ENCODE measurements around the gene LYSMD2.

DNA sequence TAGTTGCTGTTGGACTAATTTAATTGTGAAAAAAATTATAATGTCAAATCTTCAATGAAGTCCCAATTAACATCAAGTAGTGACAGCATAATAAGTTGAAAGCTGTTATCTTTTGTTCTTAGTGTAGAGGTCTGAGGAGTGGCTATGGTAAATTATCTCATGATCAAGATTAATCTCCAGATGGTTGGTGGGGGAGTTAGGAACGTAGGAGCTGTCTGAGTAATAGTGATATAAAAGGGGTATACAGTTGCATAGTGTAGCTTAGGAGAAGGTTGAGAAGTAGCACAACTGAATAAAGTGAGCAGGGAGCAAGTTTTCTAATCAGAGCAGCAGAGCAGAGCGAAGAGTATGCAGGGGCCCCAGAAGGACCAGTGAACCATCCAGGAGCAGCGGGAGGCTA lies 33.4 kb upstream of the LYSMD2 start:
- TF ChIP-seq, protein P1, sequence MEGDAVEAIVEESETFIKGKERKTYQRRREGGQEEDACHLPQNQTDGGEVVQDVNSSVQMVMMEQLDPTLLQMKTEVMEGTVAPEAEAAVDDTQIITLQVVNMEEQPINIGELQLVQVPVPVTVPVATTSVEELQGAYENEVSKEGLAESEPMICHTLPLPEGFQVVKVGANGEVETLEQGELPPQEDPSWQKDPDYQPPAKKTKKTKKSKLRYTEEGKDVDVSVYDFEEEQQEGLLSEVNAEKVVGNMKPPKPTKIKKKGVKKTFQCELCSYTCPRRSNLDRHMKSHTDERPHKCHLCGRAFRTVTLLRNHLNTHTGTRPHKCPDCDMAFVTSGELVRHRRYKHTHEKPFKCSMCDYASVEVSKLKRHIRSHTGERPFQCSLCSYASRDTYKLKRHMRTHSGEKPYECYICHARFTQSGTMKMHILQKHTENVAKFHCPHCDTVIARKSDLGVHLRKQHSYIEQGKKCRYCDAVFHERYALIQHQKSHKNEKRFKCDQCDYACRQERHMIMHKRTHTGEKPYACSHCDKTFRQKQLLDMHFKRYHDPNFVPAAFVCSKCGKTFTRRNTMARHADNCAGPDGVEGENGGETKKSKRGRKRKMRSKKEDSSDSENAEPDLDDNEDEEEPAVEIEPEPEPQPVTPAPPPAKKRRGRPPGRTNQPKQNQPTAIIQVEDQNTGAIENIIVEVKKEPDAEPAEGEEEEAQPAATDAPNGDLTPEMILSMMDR (IDR thresholded peaks at IDR 0.05; ENCODE audit: low read depth, low read length, poor library complexity, severe bottlenecking), result no peak
- TF ChIP-seq EZH2phosphoT487 (IDR thresholded peaks at IDR 0.05; ENCODE audit: borderline replicate concordance, low read length), result no peak

Measured in DOHH2 (cell line).